Measurements from ENCODE around the gene TLR10. TPM values are rescaled to one million over a fixed set of nuclear protein-coding genes. Genes with fewer than 3 reads are reported as not detected.
"Not testable (repeated sequence)": the region's sequence is repeated elsewhere in the genome, so short reads cannot be mapped to it uniquely, and the experiment has no call there.

Gene TLR10
- polyA plus RNA-seq, 3 donors = 0.45 to 0.76 (median 0.57) TPM

DNA sequence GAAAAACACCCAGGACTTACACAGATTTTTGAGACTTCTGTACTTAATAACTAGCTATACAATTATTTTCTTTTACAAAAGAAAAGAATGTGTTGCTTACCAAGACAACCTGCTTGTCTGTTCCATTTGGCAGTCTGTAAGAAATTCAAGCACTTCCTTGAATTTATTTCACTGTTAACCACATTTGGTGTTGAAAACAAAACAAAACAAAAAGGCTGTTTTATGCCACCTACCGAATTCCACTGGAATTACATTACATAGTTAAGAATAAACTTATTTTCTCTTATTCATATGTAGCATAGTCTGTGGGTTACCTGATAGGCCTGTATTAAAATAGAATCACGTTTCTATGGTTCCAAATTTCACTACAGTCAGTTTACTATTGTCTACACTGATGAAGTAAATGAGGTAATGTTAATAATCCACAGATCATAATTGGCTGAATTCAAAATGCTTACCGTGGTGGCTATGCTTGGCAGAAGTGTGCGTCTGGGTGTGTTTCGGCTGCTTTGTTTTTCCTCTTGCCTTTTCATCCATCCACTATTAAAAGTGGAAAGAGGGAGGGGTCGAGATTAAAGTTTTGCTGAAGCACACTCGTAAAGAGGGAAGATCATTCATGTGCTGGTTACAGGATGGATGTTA, 22.0 kb upstream of the TLR10 start, which contains the start of gene TLR1:
Gene TLR1, minus strand, starts transcription at position 138 of the 642 bp plus-strand sequence. CDS start 5,960 bp downstream, outside the sequence.
- DNase-seq (ENCODE audit: extremely low read depth in 1 of 11, low read depth in 9 of 11, low spot score in 4 of 11) = peak in 9 of 11 donors; percentile 21 to 63 (median 33)

DNA sequence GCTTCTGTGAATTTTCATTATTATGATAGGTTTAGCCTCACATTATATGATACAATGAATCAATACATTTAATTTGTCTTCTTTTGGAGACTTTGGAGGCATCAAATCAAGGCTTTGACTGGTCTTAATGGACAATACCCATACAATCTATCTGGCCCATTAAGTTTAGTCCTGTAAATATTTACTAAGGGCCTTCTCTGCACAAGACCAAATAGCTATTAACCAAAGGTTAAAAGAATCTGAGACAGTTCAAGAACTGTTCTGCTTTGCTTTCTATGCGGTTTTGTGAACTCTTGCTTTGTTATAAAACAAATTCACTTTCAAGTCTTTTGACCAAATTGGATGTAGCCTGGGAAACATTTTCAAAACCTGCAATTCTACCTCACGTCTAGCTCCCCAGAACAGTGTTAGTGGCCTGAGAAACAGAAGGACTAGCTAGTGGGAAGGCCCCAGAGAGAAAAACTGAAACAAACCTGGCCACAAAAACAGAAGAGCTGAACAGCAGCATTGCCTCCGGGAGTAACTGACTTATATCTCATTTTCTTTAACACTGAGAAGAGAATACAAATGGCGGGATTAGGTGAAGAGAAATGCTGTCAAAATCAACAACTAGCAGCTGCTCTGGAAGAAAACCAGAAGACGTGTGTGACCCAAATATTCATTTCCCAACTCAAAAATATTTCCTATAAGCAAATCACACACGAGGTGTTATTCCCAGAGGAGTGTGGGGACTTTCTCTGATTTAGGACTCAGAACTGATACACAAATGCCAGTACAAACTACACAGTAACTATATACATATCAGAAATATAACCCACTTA, 21.3 kb upstream of the TLR10 start:
- DNase-seq (ENCODE audit: extremely low read depth in 1 of 11, low read depth in 9 of 11, low spot score in 4 of 11) = no peak

DNA sequence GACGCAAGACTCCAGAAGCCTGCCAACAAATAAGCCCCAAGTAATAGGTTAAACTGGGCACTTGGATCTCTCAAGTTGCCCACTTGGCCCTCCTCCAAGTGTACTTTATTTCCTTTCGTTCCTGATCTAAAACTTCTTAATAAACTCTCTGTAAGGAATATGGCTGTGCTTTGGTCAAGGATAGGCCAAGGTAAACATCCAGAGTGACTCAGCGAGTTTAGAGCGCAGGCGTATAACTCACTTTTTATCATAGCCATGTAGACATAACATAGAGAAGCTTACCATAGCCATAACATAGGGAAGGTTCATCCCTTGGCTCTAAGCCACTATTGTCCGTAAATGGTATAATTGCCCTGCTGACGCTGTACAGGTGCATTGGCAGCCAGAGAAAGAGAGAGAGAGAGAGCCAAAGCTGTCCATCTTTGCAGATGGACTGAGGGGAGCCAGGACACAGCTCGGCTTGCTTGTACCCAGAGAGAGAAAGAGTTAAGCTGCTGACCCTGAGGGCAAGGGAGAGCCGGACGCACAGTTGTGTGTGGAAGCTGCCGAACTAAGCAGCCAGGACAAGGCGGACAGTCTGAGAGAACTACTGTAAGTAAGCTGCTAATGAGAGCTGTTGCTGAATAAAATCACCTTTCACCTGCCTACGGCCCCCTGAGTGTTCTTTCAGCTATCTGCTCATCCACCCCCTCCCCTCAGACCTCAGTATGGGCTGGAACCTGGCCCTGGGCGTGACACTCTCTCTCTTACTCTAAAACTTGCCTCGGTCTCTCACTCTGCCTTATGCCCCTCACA, 20.0 kb upstream of the TLR10 start:
- no peak for DNase-seq (ENCODE audit: extremely low read depth in 1 of 11, low read depth in 9 of 11, low spot score in 4 of 11)

DNA sequence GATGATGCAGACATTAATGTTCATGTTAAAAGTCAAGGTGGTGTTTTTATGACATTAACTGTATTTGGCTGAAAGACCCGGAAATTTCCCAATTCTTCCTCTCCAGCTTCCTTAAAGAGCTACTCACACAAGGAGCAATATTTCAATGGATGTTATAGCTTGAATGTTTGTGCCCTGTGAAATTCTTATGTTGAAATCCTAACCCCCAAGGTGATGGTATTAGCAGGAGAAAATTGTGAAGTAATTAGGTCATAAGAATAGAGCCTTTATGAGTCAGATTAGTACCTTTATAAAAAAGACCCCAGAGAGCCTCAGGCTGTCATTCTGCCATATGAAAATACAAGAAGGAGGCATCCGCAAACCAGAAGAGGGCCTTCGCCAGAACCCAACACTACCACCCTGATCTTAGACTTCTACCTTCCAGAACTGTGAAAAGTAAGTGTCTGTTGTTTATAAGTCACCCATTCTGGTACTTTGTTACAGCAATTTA, 18.2 kb upstream of the TLR10 start:
- DNase-seq (ENCODE audit: extremely low read depth in 1 of 11, low read depth in 9 of 11, low spot score in 4 of 11) = no peak

DNA sequence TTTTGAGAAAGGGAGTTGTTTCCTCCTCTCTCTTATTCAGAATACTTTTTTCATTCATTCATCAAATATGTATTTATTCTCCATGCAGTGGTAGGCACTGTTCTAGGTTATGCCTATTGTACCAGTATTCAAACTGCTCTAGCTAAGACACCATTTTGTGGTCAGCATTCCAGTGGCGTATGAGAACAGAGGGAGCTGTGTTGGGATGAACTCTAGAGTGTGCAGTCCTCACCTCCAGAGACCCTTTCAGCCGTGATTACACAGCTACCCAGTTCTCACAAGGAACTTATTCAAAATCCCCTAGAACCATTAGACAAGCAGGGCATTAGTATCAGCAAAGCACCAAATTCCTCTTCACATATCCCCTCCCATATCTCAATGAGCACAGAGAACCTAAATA, 17.6 kb upstream of the TLR10 start:
- DNase-seq (ENCODE audit: extremely low read depth in 1 of 11, low read depth in 9 of 11, low spot score in 4 of 11) = no peak

DNA sequence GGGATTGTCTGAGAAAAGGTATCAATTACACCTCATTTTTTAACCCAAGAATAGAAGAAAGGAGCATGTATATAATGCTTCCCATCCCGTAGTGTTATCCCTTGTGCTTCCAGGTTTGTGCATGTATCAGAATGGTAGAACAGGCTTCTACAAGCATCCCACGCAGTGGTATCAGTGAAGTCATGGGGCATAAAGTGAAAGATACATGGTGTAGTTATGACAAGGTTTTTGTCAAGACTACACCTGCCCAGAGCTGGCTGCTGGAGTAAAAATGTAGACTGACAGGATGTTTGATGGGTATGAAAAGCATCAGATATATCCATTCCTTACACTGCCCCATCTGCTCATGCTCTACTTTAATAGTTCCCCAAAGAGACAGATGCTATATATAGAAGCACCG, 12.3 kb upstream of the TLR10 start:
- DNase-seq (ENCODE audit: extremely low read depth in 1 of 11, low read depth in 9 of 11, low spot score in 4 of 11) = no peak

DNA sequence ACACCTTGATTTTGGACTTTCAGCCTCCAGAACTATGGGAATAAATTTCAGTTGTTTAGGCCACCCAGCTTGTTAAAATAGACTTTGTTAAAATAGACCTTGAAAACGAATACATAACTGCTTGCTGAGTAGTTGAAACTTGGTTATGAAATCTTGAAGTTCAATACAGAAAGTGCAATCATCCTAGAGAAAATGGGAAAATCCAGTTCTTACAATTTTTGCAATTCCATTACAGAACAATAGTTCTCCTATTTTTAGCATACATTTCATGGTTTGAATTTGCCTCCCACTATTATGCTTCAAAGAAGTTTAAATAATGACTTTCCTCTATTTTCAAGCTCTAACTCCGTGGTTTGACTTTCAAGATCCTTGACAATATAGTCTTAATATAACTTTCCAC, 11.3 kb upstream of the TLR10 start:
- no peak for DNase-seq (ENCODE audit: extremely low read depth in 1 of 11, low read depth in 9 of 11, low spot score in 4 of 11)

DNA sequence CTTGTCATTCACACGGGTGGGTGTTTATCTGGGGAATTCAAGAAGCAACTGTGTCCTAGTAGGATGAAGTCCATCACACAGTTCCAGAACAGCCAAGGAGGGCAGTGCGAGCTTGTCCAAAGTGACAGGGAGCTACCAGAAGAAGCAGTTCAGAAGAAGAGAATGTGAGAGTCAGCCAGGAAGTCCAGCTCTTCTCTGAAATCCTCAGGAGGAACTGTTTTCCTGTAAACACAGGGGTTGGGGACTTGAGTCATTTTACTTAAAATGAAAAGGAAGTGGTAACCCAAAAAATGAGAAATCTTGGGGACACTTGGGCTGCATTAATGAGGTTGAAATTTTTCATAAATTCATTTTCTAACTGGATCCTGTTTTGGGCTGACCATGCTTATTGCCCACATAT, 8.2 kb upstream of the TLR10 start:
- DNase-seq (ENCODE audit: extremely low read depth in 1 of 11, low read depth in 9 of 11, low spot score in 4 of 11) = no peak

DNA sequence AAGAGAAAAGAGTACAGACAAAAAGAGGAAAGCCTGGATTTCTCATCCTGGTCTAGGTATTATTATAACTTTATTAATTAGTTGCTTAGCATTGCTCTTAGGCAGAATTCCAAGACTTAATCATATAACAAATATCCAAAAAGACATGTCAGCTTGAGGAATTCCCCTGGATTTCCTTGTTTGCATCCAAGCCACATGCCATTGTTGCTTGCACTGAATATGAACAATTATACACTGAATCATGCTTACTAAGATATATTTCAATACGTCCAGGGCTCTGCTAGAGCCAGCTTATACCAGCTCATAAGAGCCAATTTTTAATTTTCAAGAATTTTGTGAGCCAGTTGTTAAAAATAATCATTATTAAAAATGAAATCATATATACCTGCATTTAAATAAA, 5.5 kb upstream of the TLR10 start:
- DNase-seq (ENCODE audit: extremely low read depth in 1 of 11, low read depth in 9 of 11, low spot score in 4 of 11) = no peak

DNA sequence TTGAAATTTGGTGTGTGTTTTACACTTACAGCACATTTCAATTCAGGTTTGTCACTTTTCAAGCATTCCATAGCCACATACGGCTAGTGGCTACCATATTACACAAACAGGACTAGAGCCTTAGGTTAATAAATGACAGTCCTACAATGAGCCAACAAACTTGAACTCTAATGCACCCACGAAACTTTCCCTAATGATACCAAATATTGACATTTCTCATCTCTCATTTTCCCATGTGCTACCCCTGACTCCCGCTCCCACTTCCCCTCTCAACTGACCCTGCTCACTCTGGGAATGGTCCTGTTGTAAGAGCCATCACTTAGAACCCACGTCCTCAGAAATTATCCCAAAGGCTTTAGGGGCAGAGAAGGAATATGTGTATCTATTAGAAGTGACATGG, 4.9 kb upstream of the TLR10 start:
- no peak for DNase-seq (ENCODE audit: extremely low read depth in 1 of 11, low read depth in 9 of 11, low spot score in 4 of 11)

DNA sequence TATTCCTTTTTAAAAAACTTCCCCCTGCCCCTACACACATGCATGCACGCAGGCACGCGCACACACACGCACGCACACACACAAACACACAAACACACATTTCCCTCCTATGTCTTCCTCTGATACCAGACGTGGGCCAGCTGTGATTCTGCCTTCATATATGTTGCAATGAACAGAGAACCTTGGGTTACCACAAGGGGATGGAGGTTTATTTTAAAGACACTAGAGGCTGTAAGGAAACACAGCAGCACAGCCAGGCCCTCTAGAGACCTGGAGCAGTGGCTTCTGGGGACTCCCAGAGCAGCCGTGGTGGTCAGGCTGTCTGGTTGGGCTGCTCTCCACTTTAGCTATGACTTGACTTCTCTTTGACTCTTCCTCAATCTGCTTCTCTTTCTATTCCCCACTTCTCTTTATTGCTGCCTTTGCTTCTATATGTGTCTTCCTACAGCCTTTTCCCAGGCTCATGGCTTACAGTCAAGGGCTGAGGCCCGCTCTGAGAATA, 3.2 kb upstream of the TLR10 start:
- no peak for DNase-seq (ENCODE audit: extremely low read depth in 1 of 11, low read depth in 9 of 11, low spot score in 4 of 11)

DNA sequence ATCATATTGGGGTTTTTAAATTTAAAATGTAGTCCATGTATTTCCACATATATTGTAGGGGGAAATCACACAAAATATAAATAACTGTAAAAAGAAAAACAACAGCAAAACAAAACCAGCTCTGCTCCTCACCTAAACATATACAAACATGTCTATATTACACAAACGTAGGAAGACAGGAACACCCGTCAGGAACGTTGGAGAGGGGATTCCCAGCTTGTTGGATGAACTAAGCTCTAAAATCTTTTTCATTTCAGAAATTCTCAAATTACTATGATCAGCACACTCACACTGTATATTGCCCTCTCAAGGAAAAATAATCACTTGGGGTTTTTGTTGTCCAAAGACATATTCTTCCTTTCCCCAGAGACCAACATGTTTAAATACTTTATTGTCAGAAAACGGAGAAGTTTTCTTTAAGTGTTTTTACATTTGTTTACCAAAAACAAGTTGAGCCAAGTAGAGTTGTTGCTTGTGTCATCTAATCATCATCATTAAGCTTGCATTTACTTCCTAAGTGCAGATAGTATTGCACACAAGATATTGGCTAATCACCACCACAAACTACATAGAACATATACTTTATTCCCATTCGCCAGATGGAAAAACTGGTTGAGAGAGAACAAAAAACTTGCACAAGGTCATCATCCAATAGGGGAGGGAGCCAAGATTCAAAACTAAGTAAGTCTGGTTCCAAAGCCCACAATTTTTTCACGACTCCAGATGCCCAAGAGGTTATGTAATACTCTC, 2.4 kb upstream of the TLR10 start:
- no peak for DNase-seq (ENCODE audit: extremely low read depth in 1 of 11, low read depth in 9 of 11, low spot score in 4 of 11)

DNA sequence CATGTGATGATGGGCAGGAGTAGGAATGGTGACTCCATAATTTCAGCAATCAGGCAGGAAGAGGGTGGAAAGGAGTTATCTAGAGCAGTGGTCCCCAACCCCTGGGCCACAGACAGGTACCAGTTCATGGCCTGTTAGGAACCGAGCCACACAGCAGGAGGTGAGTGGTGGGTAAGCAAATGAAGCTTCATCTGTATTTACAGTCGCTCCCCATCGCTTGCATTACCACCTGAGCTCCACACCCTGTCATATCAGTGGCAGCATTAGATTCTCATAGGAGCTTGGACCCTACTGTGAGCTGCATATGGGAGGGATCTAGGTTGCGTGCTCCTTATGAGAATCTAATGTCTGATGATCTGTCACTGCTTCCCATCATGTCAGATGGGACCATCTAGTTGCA, 1.4 kb upstream of the TLR10 start:
- DNase-seq (ENCODE audit: extremely low read depth in 1 of 11, low read depth in 9 of 11, low spot score in 4 of 11) = no peak

DNA sequence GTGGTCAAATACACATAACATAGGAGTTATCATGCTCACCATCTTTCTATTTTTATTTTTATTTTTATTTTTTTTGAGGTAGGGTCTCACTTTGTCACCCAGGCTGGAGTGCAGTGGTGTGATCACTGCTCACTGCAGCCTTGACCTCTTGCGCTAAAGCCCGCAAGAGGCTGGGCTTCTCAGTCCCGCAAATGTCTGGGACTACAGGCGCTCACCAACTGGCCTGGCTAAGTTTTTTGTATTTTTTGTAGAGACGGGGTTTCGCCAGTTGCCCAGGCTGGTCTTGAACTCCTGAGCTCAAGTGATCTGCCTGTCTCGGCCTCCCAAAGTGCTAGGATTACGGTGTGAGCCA, 295 bp upstream of the TLR10 start:
- no peak for DNase-seq (ENCODE audit: extremely low read depth in 1 of 11, low read depth in 9 of 11, low spot score in 4 of 11)

DNA sequence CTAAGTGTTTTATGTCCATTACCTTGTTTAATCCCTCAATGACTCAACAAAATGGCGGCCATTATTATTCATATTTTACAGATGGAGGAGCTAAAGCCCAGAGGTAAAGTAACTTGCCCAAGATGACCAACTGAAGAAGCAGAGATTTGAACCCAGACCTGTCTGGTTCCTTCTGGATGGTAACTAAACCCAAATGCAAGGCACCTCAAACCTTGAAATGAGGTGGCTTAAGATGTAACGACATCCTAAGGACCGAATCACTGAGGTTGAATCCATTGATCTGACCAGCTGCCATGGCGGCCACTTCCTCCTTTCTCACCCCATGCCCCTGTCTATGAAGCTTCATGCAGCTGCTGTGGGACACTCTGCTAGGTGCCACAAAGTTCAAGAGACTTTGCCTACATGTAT, 932 bp downstream of the TLR10 start:
- no peak for DNase-seq (ENCODE audit: extremely low read depth in 1 of 11, low read depth in 9 of 11, low spot score in 4 of 11)

DNA sequence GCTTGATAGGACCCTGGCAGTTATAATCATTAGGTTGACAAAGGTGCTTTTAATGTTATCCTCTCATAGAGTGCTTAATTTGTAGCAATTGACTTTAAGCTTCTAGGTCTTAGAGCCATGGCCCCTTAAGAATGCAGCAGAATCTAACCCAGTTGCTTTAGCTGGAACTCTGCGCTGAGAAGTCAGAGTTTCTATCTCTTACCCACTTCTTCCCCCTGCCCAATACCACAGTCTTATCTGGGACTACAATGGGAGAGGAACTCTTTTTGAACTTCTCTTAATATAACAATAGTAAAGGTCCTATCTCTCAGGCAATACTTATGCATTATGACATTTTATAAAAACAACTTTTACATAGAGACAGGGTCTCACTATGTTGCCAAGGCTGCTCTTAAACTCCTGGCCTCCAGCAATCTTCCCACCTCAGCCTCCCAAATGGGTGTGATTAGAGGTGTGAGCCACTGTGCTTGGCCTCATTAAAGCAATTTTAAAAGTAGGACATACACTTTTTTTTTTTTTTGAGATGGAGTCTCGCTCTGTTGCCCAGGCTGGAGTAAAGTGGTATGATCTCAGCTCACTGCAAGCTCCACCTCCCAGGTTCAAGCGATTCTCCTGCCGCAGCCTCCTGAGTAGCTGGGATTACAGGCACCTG, 1.8 kb downstream of the TLR10 start:
- DNase-seq (ENCODE audit: extremely low read depth in 1 of 11, low read depth in 9 of 11, low spot score in 4 of 11) = no peak

DNA sequence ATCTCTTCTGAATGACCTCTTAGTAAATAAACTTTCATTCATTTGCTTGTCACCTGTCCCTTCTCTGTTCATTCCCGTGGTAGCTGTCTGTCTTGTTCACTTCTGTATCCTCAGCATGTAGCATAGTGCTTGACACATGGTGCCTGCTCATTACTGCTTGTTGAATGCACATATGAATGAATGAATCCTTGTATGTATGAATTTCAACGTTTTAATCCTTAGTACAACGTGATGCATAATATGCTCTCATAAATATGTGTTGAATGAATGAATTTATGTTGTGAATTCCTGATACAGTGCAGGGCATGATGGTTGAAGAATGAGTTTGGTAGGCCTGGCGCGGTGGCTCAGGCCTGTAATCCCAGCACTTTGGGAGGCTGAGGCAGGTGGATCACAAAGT, 3.0 kb downstream of the TLR10 start:
- DNase-seq (ENCODE audit: extremely low read depth in 1 of 11, low read depth in 9 of 11, low spot score in 4 of 11) = no peak

DNA sequence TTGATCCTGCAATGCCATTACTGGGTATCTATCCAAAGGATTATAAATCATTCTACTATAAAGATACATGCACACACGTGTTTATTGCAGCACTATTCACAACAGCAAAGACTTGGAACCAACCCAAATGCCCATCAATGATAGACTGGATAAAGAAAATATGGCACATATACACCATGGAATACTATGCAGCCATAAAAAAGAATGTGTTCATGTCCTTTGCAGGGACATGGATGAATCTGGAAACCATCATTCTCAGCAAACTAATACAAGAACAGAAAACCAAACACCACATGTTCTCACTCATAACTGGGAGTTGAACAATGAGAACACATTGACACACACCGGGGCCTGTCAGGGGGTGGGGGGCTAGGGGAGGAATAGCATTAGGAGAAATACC, 4.9 kb downstream of the TLR10 start:
- not testable (repeated sequence) for DNase-seq (ENCODE audit: extremely low read depth in 1 of 11, low read depth in 9 of 11, low spot score in 4 of 11)

DNA sequence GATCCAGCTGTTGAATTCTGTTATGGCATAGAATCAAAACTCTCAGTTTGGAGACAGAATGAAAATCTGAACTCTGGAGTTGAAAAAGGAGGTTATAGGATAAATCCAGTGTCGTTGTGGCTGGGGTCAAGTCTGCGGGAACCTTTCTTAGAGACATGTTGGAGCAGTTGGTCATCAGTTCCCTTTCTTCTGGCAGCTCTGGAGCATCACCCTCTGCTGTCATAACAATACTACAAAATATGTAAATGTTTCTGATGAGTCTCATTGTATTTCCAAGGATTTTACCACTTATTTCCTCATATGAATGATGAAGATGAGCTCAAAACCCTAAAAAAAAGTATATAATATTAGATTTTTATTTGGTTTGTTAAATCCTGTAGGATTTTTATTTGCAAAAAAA, 7.5 kb downstream of the TLR10 start:
- no peak for DNase-seq (ENCODE audit: extremely low read depth in 1 of 11, low read depth in 9 of 11, low spot score in 4 of 11)
